Endothelial cell of umbilical vein (primary cell): ENCODE results near the gene CLEC5A. TPM values are rescaled to one million over a fixed set of nuclear protein-coding genes. Genes with fewer than 3 reads are reported as not detected.

Source experiments
- BruUV-seq: library from RNA; stranded (reverse); fragments of 400-500 nt; replicated peaks from 2 replicates; lab custom pipeline; 2021; lab: Mats Ljungman, UMichigan
- CTCF ChIA-PET: fragments of 300-600, 350-600 bp; sonication (Branson Sonifier 250); formaldehyde crosslinking; loops from one replicate; lab custom pipeline; 2021; ENCODE audit warnings: antibody characterized with exemption, inconsistent platforms; lab: Charles Lee
- POLR2A ChIA-PET: fragments of 300-600, 350-600 bp; sonication (Branson Sonifier 250); formaldehyde crosslinking; loops from one replicate; lab custom pipeline; 2021; ENCODE audit warnings: antibody characterized with exemption, inconsistent platforms; lab: Charles Lee
- DNase-seq: peaks from one replicate; pipeline ENCODE4 v3.0.0-alpha.2; 2011; ENCODE audit warnings: low read depth, low spot score
- FAIRE-seq: peaks from 2 replicates; lab custom pipeline; 2011; peaks lifted over from hg19 to GRCh38; lab: Jason Lieb, UNC
- H2AFZ ChIP-seq: 2 replicates; pipeline ENCODE4 v1.6.0; 2012; ENCODE audit warnings: low read depth, low read length, control low read depth, inconsistent platforms
- H3K27ac ChIP-seq: 2 replicates; pipeline ENCODE4 v1.5.1; 2011; ENCODE audit warnings: low read depth, mild to moderate bottlenecking, control low read depth, low read length, moderate library complexity; ENCODE audit not compliant: insufficient read depth
- H3K27me3 ChIP-seq, 2 experiments: 2 replicates each; pipeline versions ENCODE4 v1.6.0 to v1.6.1; 2011; ENCODE audit warnings: low read length in 2 of 2, mixed read lengths in 1 of 2; ENCODE audit not compliant: control insufficient read depth in 2 of 2, insufficient read depth in 2 of 2
- H3K36me3 ChIP-seq, 2 experiments: 2 replicates in 1 of 2; 3 replicates in 1 of 2; pipeline ENCODE4 v1.5.1; 2011; ENCODE audit warnings: low read length in 2 of 2, mild to moderate bottlenecking in 1 of 2, moderate library complexity in 1 of 2; ENCODE audit not compliant: control insufficient read depth in 2 of 2, insufficient read depth in 2 of 2; ENCODE audit errors: extremely low read depth in 1 of 2
- H3K4me1 ChIP-seq: 3 replicates; pipeline ENCODE4 v1.5.1; 2011; ENCODE audit warnings: mild to moderate bottlenecking, low read length; ENCODE audit not compliant: control insufficient read depth, insufficient read depth; ENCODE audit errors: extremely low read depth
- H3K4me2 ChIP-seq: 2 replicates; pipeline ENCODE4 v1.6.1; 2011; ENCODE audit warnings: low read length, control low read depth, mixed read lengths; ENCODE audit not compliant: insufficient read depth
- H3K4me3 ChIP-seq, 3 experiments: fragments of 200-600 bp in 1 of 3; sonication (generic), shearing (Covaris generic) in 1 of 3; replicated peaks in 1 of 3; 2 replicates each; pipeline ENCODE4 v1.5.1; 2011 to 2016; ENCODE audit warnings: control low read depth in 3 of 3, low read length in 3 of 3, mild to moderate bottlenecking in 2 of 3, inconsistent platforms in 1 of 3, low read depth in 1 of 3, moderate library complexity in 1 of 3; ENCODE audit not compliant: insufficient read depth in 1 of 3
- H3K79me2 ChIP-seq: 2 replicates; pipeline ENCODE4 v1.6.0; 2012; ENCODE audit warnings: low read length, inconsistent platforms; ENCODE audit not compliant: control insufficient read depth, insufficient read depth
- H3K9ac ChIP-seq: replicated peaks from 2 replicates; pipeline ENCODE3; 2011; ENCODE audit warnings: low read length, control low read depth; ENCODE audit not compliant: insufficient read depth; ENCODE audit errors: extremely low read depth
- H3K9me1 ChIP-seq: replicated peaks from 3 replicates; pipeline ENCODE4 v1.6.0; 2011; ENCODE audit warnings: mild to moderate bottlenecking, low read length; ENCODE audit not compliant: control insufficient read depth, insufficient read depth; ENCODE audit errors: extremely low read depth
- H3K9me3 ChIP-seq: replicated peaks from 2 replicates; pipeline ENCODE4 v1.5.1; 2012; ENCODE audit warnings: low read length, inconsistent platforms; ENCODE audit not compliant: control insufficient read depth, insufficient read depth
- H4K20me1 ChIP-seq: replicated peaks from 2 replicates; pipeline ENCODE3; 2011; ENCODE audit warnings: mild to moderate bottlenecking, low read length; ENCODE audit not compliant: control insufficient read depth, insufficient read depth; ENCODE audit errors: extremely low read depth
- EZH2 ChIP-seq: IDR thresholded peaks from 2 replicates; pipeline ENCODE4 v1.6.1; 2012; ENCODE audit warnings: borderline replicate concordance, low read depth, mild to moderate bottlenecking, moderate library complexity, low read length, inconsistent platforms; ENCODE audit not compliant: severe bottlenecking
- FOS ChIP-seq: IDR thresholded peaks from 2 replicates; pipeline ENCODE4 v1.6.1; 2011; ENCODE audit warnings: mild to moderate bottlenecking, low read length, moderate library complexity, borderline replicate concordance; ENCODE audit not compliant: insufficient read depth
- GATA2 ChIP-seq: IDR thresholded peaks from 2 replicates; pipeline ENCODE4 v1.7.0; 2011; ENCODE audit warnings: low read depth, mild to moderate bottlenecking, moderate library complexity, mixed read lengths, low read length; ENCODE audit not compliant: insufficient read length, insufficient read depth
- JUN ChIP-seq: IDR thresholded peaks from 2 replicates; pipeline ENCODE4 v1.6.1; 2011; ENCODE audit warnings: borderline replicate concordance, low read depth; ENCODE audit not compliant: insufficient read length, insufficient read depth
- MYC ChIP-seq: IDR thresholded peaks from one replicate; pipeline ENCODE4 v1.6.1; 2011; ENCODE audit warnings: mild to moderate bottlenecking, low read depth, low read length
- POLR2A ChIP-seq: IDR thresholded peaks from 2 replicates; pipeline ENCODE4 v1.6.1; 2012; ENCODE audit warnings: low read depth, mild to moderate bottlenecking, control low read depth, low read length
- POLR2AphosphoS5 ChIP-seq: IDR thresholded peaks from 2 replicates; pipeline ENCODE4 v1.6.1; 2012; ENCODE audit warnings: low read depth, mild to moderate bottlenecking, control low read depth, low read length, moderate library complexity; ENCODE audit not compliant: insufficient read depth
- dilution Hi-C: fragments of 300-500 bp; cut with MboI; formaldehyde crosslinking; loops from one replicate; pipeline ENCODE4 v1.15.0; 2019; ENCODE audit warnings: low sequenced_read_pairs; ENCODE audit not compliant: extremely low pct_ligation_motif_present
- intact Hi-C: fragments of 100-400 bp; cut with micrococcal nuclease; formaldehyde crosslinking; loops from one replicate; pipeline ENCODE4 v1.10.0; 2022
- polyA plus RNA-seq, 4 experiments: library from polyadenylated mRNA; depleted of rRNA in 3 of 4; stranded (reverse) in 3 of 4; unstranded in 1 of 4; fragments of >200 nt; gene quantifications; 2 replicates each; pipeline versions ENCODE4 v1.2.1 to v1.2.3, GENCODE V29; 2011 to 2012; ENCODE audit warnings: missing spikeins in 1 of 4
- total RNA-seq: library from RNA; stranded (reverse); gene quantifications from 2 replicates; pipeline ENCODE4 v1.2.3, GENCODE V29; 2021
- TF ChIP-seq, protein P1 (sequence below), 2 donors: IDR thresholded peaks; 1 replicate in 1 of 2; 2 replicates in 1 of 2; pipeline ENCODE4 v1.5.1; 2011; ENCODE audit warnings: low read length in 2 of 2, mild to moderate bottlenecking in 2 of 2, moderate library complexity in 2 of 2, control low read depth in 1 of 2, inconsistent platforms in 1 of 2, low read depth in 1 of 2; ENCODE audit not compliant: insufficient read depth in 1 of 2; ENCODE audit errors: extremely low read depth in 1 of 2
- TF ChIP-seq, protein P2 (sequence below): IDR thresholded peaks from 2 replicates; pipeline ENCODE4 v1.6.1; 2011; ENCODE audit not compliant: insufficient read depth, insufficient read length

The CLEC5A gene
- total and polyA plus RNA-seq, 2 donors (not counting 3 experiments of a cell fraction or from before 2014, with no cell fraction given) = not detected

DNA sequence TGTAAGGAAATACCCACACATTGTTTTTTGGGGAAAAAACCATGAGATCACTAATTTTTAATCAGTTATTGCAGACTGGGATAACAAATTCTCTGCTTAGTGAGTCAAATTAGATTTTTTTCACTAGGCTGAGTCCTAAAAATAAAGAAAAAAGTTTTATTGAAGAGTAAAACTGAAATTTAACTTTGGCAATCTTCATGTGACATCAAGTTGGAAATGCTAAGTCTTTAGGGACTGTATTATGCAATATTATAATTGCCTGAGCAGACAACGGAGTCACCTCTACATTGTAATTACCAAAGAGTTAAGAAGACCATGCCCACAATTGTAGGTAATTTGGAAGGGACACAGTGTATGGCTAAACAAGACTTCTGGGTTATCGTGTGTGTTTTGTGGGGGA, 2.2 kb upstream of the CLEC5A start:
- intact Hi-C loops = no loop called here
- TF ChIP-seq, protein P1, sequence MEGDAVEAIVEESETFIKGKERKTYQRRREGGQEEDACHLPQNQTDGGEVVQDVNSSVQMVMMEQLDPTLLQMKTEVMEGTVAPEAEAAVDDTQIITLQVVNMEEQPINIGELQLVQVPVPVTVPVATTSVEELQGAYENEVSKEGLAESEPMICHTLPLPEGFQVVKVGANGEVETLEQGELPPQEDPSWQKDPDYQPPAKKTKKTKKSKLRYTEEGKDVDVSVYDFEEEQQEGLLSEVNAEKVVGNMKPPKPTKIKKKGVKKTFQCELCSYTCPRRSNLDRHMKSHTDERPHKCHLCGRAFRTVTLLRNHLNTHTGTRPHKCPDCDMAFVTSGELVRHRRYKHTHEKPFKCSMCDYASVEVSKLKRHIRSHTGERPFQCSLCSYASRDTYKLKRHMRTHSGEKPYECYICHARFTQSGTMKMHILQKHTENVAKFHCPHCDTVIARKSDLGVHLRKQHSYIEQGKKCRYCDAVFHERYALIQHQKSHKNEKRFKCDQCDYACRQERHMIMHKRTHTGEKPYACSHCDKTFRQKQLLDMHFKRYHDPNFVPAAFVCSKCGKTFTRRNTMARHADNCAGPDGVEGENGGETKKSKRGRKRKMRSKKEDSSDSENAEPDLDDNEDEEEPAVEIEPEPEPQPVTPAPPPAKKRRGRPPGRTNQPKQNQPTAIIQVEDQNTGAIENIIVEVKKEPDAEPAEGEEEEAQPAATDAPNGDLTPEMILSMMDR (IDR thresholded peaks at IDR 0.05; ENCODE audit: extremely low read depth in 1 of 2, insufficient read depth in 1 of 2, low read depth in 1 of 2, low read length in 2 of 2) = no peak
- TF ChIP-seq, protein P2, sequence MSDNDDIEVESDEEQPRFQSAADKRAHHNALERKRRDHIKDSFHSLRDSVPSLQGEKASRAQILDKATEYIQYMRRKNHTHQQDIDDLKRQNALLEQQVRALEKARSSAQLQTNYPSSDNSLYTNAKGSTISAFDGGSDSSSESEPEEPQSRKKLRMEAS = no peak
- TF ChIP-seq MYC = no peak
- TF ChIP-seq GATA2 = no peak
- no peak for TF ChIP-seq EZH2
- TF ChIP-seq FOS = no peak
- no peak for TF ChIP-seq POLR2A
- no peak for TF ChIP-seq POLR2AphosphoS5
- TF ChIP-seq JUN = no peak
- CTCF ChIA-PET = no interaction called here
- Histone ChIP-seq H3K4me1 (no peaks in the 10 kb centered on the region), H3K4me3 (no peak overlapping the region), H3K9ac (no peak overlapping the region), H4K20me1 (no peaks in the 10 kb centered on the region), H3K9me3 (peaks cover 2% of the 10 kb centered on the region), H3K27ac (no peak overlapping the region), H3K4me2 (no peak overlapping the region), H3K79me2 (no peaks in the 10 kb centered on the region), H3K36me3 (no peaks in the 10 kb centered on the region), H3K27me3 (no peaks in the 10 kb centered on the region), H3K9me1 (no peaks in the 10 kb centered on the region), H2AFZ (no peak overlapping the region)
- no TSS peak for BruUV-seq
- FAIRE-seq (no peak), DNase-seq (no peak)
- dilution Hi-C loops = no loop called here
- POLR2A ChIA-PET = no interaction called here
